HepG2 (cell line): Measurements from ENCODE around the gene GPR162. TPM values are rescaled to one million over a fixed set of nuclear protein-coding genes. Genes with fewer than 3 reads are reported as not detected.

Source experiments
- ATAC-seq: fragments of 200-7000 bp; cut with Tn5 transposase; 3 replicates; pipeline ENCODE4 v1.9.1; 2020; ENCODE audit warnings: mild to moderate bottlenecking, moderate library complexity
- BruUV-seq: library from RNA; stranded (reverse); fragments of 400-500 nt; replicated peaks from 2 replicates; lab custom pipeline; 2021; lab: Mats Ljungman, UMichigan
- CTCF ChIA-PET: fragments of 300-600 bp; formaldehyde crosslinking; extraction: SDS; loops from one replicate; lab custom pipeline; 2021; ENCODE audit warnings: low total read pairs, inconsistent platforms, low intra/inter-chr PET ratio; lab: Yijun Ruan, JAX
- POLR2A ChIA-PET: fragments of 350-600 bp; sonication (Branson Sonifier 250); formaldehyde crosslinking; loops from one replicate; lab custom pipeline; 2020; ENCODE audit warnings: antibody characterized with exemption, inconsistent platforms; lab: Yijun Ruan, JAX
- DNase-seq: peaks from one replicate; pipeline ENCODE4 v3.0.0-alpha.2; 2015; ENCODE audit warnings: low spot score
- FAIRE-seq: peaks from 3 replicates; lab custom pipeline; 2011; peaks lifted over from hg19 to GRCh38; lab: Jason Lieb, UNC
- H2AFZ ChIP-seq: one replicate; pipeline ENCODE4 v1.6.1; 2011; ENCODE audit warnings: low read length, inconsistent platforms
- H3K27ac ChIP-seq: fragments of 300-600 bp; 3 replicates; pipeline ENCODE4 v1.8.0; 2011; ENCODE audit warnings: mixed run types, mild to moderate bottlenecking, mixed read lengths, low read length, inconsistent platforms; ENCODE audit not compliant: insufficient read depth; ENCODE audit errors: extremely low read length
- H3K27me3 ChIP-seq, 2 experiments: fragments of 200-600 bp in 1 of 2; 2 replicates in 1 of 2; 3 replicates in 1 of 2; pipeline versions ENCODE4 v1.6.0 to v1.8.0; 2011; ENCODE audit warnings: low read length in 2 of 2, mild to moderate bottlenecking in 2 of 2, moderate library complexity in 2 of 2, inconsistent platforms in 1 of 2; ENCODE audit not compliant: insufficient read depth in 2 of 2, control insufficient read depth in 1 of 2
- H3K36me3 ChIP-seq, 2 experiments: fragments of 200-600 bp in 1 of 2; replicated peaks in 1 of 2; 2 replicates in 1 of 2; 3 replicates in 1 of 2; pipeline versions ENCODE4 v1.5.1 to v1.8.0; 2011; ENCODE audit warnings: low read length in 2 of 2, inconsistent platforms in 1 of 2; ENCODE audit not compliant: insufficient read depth in 2 of 2, control insufficient read depth in 1 of 2
- H3K4me1 ChIP-seq: 2 replicates; pipeline ENCODE4 v1.5.1; 2012; ENCODE audit warnings: low read length, inconsistent platforms; ENCODE audit not compliant: insufficient read depth
- H3K4me2 ChIP-seq: 2 replicates; pipeline ENCODE4 v1.6.0; 2011; ENCODE audit warnings: low read depth, low read length, inconsistent platforms
- H3K4me3 ChIP-seq, 3 experiments: fragments of 200-600 bp in 1 of 3; sonication (generic), shearing (Covaris generic) in 1 of 3; replicated peaks in 1 of 3; 2 replicates each; pipeline ENCODE4 v1.5.1; 2011 to 2016; ENCODE audit warnings: low read length in 3 of 3, inconsistent platforms in 2 of 3, low read depth in 2 of 3, mild to moderate bottlenecking in 2 of 3, control low read depth in 1 of 3, mixed read lengths in 1 of 3; ENCODE audit not compliant: insufficient read depth in 1 of 3
- H3K79me2 ChIP-seq: one replicate; pipeline ENCODE4 v1.6.1; 2011; ENCODE audit warnings: low read length, inconsistent platforms; ENCODE audit not compliant: insufficient read depth
- H3K9ac ChIP-seq: 2 replicates; pipeline ENCODE4 v1.6.0; 2011; ENCODE audit warnings: mild to moderate bottlenecking, low read depth, low read length, inconsistent platforms; ENCODE audit not compliant: insufficient read depth
- H3K9me3 ChIP-seq: 2 replicates; pipeline ENCODE4 v1.5.1; 2012; ENCODE audit warnings: mild to moderate bottlenecking, low read length
- H4K20me1 ChIP-seq: 2 replicates; pipeline ENCODE4 v1.6.0; 2011; ENCODE audit warnings: inconsistent platforms, mild to moderate bottlenecking, low read length, moderate library complexity; ENCODE audit not compliant: insufficient read depth
- CC2D1A ChIP-seq: sonication (generic); formaldehyde crosslinking; IDR thresholded peaks from 2 replicates; pipeline ENCODE4 v1.8.1; 2023; ENCODE audit warnings: mild to moderate bottlenecking, missing genetic modification reagents
- DMAP1 ChIP-seq: IDR thresholded peaks from 2 replicates; pipeline ENCODE4 v1.6.1; 2016
- GLI4 ChIP-seq: sonication (generic); formaldehyde crosslinking; IDR thresholded peaks from 2 replicates; pipeline ENCODE4 v1.5.1; 2020; ENCODE audit warnings: missing genetic modification reagents, mild to moderate bottlenecking, moderate library complexity, borderline replicate concordance
- IKZF1 ChIP-seq: fragments of 450-650 bp; IDR thresholded peaks from 2 replicates; pipeline ENCODE4 v1.7.1; 2016
- KDM5B ChIP-seq: sonication (generic); formaldehyde crosslinking; IDR thresholded peaks from 2 replicates; pipeline ENCODE4 v1.4.0; 2020; ENCODE audit warnings: missing genetic modification reagents, mild to moderate bottlenecking, borderline replicate concordance
- KLF6 ChIP-seq: IDR thresholded peaks from 2 replicates; pipeline ENCODE4 v1.8.0; 2016; ENCODE audit warnings: missing biosample characterization, missing genetic modification reagents
- RBM22 ChIP-seq: fragments of 200-400 bp; formaldehyde crosslinking; optimal IDR thresholded peaks from 2 replicates; pipeline ENCODE3; 2017; ENCODE audit warnings: mild to moderate bottlenecking, low read length, moderate library complexity
- SKI ChIP-seq: fragments of 450-650 bp; IDR thresholded peaks from one replicate; pipeline ENCODE4 v1.6.1; 2018; ENCODE audit warnings: mild to moderate bottlenecking; ENCODE audit not compliant: partially characterized antibody
- TBP ChIP-seq: sonication (generic); formaldehyde crosslinking; IDR thresholded peaks from 2 replicates; pipeline ENCODE4 v1.5.0; 2020; ENCODE audit warnings: missing genetic modification reagents
- ZMYM2 ChIP-seq: sonication (generic); formaldehyde crosslinking; IDR thresholded peaks from 2 replicates; pipeline ENCODE4 v1.8.0; 2022; ENCODE audit warnings: mild to moderate bottlenecking, missing genetic modification reagents
- ZNF138 ChIP-seq: sonication (generic); formaldehyde crosslinking; IDR thresholded peaks from 2 replicates; pipeline ENCODE4 v1.5.0; 2020; ENCODE audit warnings: mild to moderate bottlenecking, low read depth, missing genetic modification reagents
- ZNF296 ChIP-seq: sonication (generic); formaldehyde crosslinking; conservative IDR thresholded peaks from 2 replicates; pipeline ENCODE4 v1.5.0; 2020; ENCODE audit warnings: mild to moderate bottlenecking, missing genetic modification reagents
- ZNF318 ChIP-seq: sonication (generic); formaldehyde crosslinking; IDR thresholded peaks from 2 replicates; pipeline ENCODE4 v1.4.0; 2020; ENCODE audit warnings: mild to moderate bottlenecking, missing genetic modification reagents
- ZNF329 ChIP-seq: sonication (generic); formaldehyde crosslinking; IDR thresholded peaks from 2 replicates; pipeline ENCODE4 v1.9.0; 2021; ENCODE audit warnings: low read depth, mild to moderate bottlenecking, missing genetic modification reagents
- ZNF552 ChIP-seq: sonication (generic); formaldehyde crosslinking; IDR thresholded peaks from 2 replicates; pipeline ENCODE4 v1.9.0; 2022; ENCODE audit warnings: missing genetic modification reagents, mild to moderate bottlenecking, borderline replicate concordance
- ZNF563 ChIP-seq: sonication (generic); formaldehyde crosslinking; IDR thresholded peaks from 2 replicates; pipeline ENCODE4 v1.8.0; 2022; ENCODE audit warnings: mild to moderate bottlenecking, moderate library complexity, missing genetic modification reagents
- WGBS: methylation state at CpG from one replicate; pipeline ENCODE4 v1.1.6; 2017; ENCODE audit warnings: low lambda C conversion rate; 5-methylcytosine and 5-hydroxymethylcytosine counted together
- in situ Hi-C: cut with HindIII; loops from 2 replicates; pipeline ENCODE4 v1.10.0; 2017; ENCODE audit warnings: low pct_unique_long_range_greater_than_20kb; ENCODE audit not compliant: extremely low pct_ligation_motif_present
- intact Hi-C: fragments of 100-400 bp; cut with micrococcal nuclease; formaldehyde crosslinking; loops from one replicate; pipeline ENCODE4 v1.10.0; 2022; ENCODE audit not compliant: unreplicated experiment
- polyA plus RNA-seq, 8 experiments: library from polyadenylated mRNA; depleted of rRNA in 3 of 8; stranded (reverse) in 7 of 8; unstranded in 1 of 8; fragments of >200 nt; fragmentation: Illumina TruSeq in 4 of 8; extraction: Trizol in 4 of 8; gene quantifications; 2 replicates each; pipeline versions ENCODE4 v1.2.1 to v1.2.3, GENCODE V29; 2011 to 2016; ENCODE audit warnings: low read depth in 4 of 8, missing spikeins in 1 of 8, mixed read lengths in 1 of 8; ENCODE audit not compliant: insufficient read depth in 1 of 8
- total RNA-seq, 5 experiments: library from RNA; depleted of rRNA; stranded (reverse); fragments of >200 nt; fragmentation: Illumina TruSeq; extraction: Trizol; gene quantifications; 2 replicates each; pipeline ENCODE4 v1.2.3, GENCODE V29; 2016; ENCODE audit warnings: low read depth in 1 of 5

The GPR162 gene
- total and polyA plus RNA-seq, 2 of the 13 experiments (the other 11 are each of a cell fraction or from before 2014, with no cell fraction given), result 0.08 TPM; not detected in 1

DNA sequence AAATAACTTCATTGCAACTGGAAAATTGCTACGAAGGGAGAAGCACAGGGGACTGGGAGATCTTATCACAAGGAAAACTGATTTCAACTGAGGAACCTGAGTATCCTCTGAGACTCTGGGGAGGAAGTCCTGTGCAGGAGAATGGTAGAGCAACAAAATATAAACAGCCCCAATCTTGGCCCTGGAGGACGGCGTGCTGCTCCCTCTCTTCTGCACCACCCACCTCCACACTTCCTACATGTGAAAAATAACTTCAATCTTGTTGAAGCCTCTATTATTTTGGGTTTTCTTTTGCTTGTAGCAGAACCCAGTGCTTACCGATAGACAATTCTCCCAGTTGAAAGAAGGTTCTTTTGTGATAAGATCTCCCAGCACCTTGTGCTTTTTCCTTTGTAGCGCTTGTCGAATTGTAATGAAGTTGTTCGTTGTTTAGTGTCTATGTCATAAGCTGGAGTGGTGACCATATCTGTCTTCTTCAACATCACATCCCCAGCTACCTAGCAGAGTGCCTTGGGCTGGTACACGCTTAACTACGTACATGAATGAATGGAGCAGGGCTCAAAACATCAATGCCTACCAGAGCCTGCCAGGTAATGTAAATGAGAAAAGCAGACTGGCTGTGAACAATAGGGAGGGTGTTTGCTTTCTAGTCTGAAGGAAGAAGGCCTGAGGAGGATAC, 35.1 kb upstream of the GPR162 start:
- H3K4me1 ChIP-seq, result peaks cover 38% of the 10 kb centered on the region
- H3K9ac ChIP-seq, result no peak overlapping the region
- H4K20me1 ChIP-seq, result no peaks in the 10 kb centered on the region
- no peak overlapping the region for H3K4me2 ChIP-seq
- ATAC-seq, result no peak
- 70% methylated on average over 9 of the region's 9 CpGs for WGBS
- intact Hi-C loops, result no loop called here
- no TSS peak for BruUV-seq
- POLR2A ChIA-PET, result no interaction called here
- H3K4me3 ChIP-seq, result no peak overlapping the region
- no peak for FAIRE-seq
- no peak overlapping the region for H2AFZ ChIP-seq
- in situ Hi-C loops, result no loop called here
- no peaks in the 10 kb centered on the region for H3K36me3 ChIP-seq
- CTCF ChIA-PET, result no interaction called here
- H3K79me2 ChIP-seq, result no peaks in the 10 kb centered on the region
- H3K27ac ChIP-seq, result no peak overlapping the region
- peaks cover 2 to 16% of the 10 kb centered on the region in 2 experiments; a peak in 3 of 5 replicates for H3K27me3 ChIP-seq
- no peaks in the 10 kb centered on the region for H3K9me3 ChIP-seq
- no peak for DNase-seq
- TF ChIP-seq RBM22 (no peak), SKI (no peak), GLI4 (CRISPR knock-in tag) (no peak), ZMYM2 (no peak), ZNF296 (CRISPR knock-in tag) (no peak), ZNF329 (CRISPR knock-in tag) (no peak), CC2D1A (CRISPR knock-in tag) (no peak), KDM5B (CRISPR knock-in tag) (no peak), DMAP1 (no peak), ZNF138 (no peak), KLF6 (CRISPR knock-in tag) (no peak), ZNF563 (CRISPR knock-in tag) (no peak), IKZF1 (no peak), ZNF552 (no peak), TBP (no peak), ZNF318 (no peak)
